RWPE2 (cell line): ENCODE data around the gene PPP1R1B.

Experiments
- ATAC-seq: fragments of 200-7000 bp; cut with Tn5 transposase; 3 replicates; pipeline ENCODE4 v1.9.1; 2021; ENCODE audit warnings: low read depth
- DNase-seq: peaks from one replicate; pipeline ENCODE4 v3.0.0-alpha.2; 2020; ENCODE audit warnings: low spot score
- H3K27ac ChIP-seq: fragments of 450-650 bp; 2 replicates; pipeline ENCODE4 v1.5.1; 2017; ENCODE audit warnings: mild to moderate bottlenecking; ENCODE audit not compliant: poor library complexity, severe bottlenecking
- H3K27me3 ChIP-seq: fragments of 250-450 bp; sonication (Bioruptor Pico); 2 replicates; pipeline ENCODE4 v1.5.1; 2021; ENCODE audit warnings: mild to moderate bottlenecking, moderate library complexity; ENCODE audit not compliant: insufficient read depth, poor library complexity, severe bottlenecking
- H3K36me3 ChIP-seq: fragments of 250-450 bp; sonication (Bioruptor Pico); 2 replicates; pipeline ENCODE4 v1.5.1; 2020; ENCODE audit warnings: low read depth, mild to moderate bottlenecking, moderate library complexity
- H3K4me1 ChIP-seq: fragments of 250-450 bp; sonication (Bioruptor Pico); 2 replicates; pipeline ENCODE4 v1.5.1; 2021; ENCODE audit warnings: mild to moderate bottlenecking, moderate library complexity; ENCODE audit not compliant: insufficient read depth, poor library complexity, severe bottlenecking
- H3K4me3 ChIP-seq: fragments of 250-450 bp; sonication (Bioruptor Pico); 2 replicates; pipeline ENCODE4 v1.5.1; 2021; ENCODE audit warnings: mild to moderate bottlenecking, moderate library complexity; ENCODE audit not compliant: severe bottlenecking
- H3K9me3 ChIP-seq: fragments of 250-450 bp; sonication (Bioruptor Pico); 2 replicates; pipeline ENCODE4 v1.5.1; 2021; ENCODE audit warnings: mild to moderate bottlenecking, moderate library complexity; ENCODE audit not compliant: severe bottlenecking
- CTCF ChIP-seq: fragments of 450-650 bp; IDR thresholded peaks from one replicate; pipeline ENCODE4 v1.5.1; 2017; ENCODE audit warnings: mild to moderate bottlenecking, moderate library complexity; ENCODE audit not compliant: poor library complexity, severe bottlenecking

PPP1R1B gene

GRCh38 chr17:39675390-39676082 lies 48.8 kb downstream of the PPP1R1B start:
- Histone ChIP-seq H3K27me3 (no peaks in the 10 kb centered on the region), H3K36me3 (no peaks in the 10 kb centered on the region), H3K27ac (no peak overlapping the region), H3K9me3 (no peaks in the 10 kb centered on the region), H3K4me1 (no peaks in the 10 kb centered on the region), H3K4me3 (no peak overlapping the region)
- TF ChIP-seq CTCF = no peak
- DNase-seq (no peak), ATAC-seq (no peak)

GRCh38 chr17:39676198-39676819 lies 49.6 kb downstream of the PPP1R1B start:
- no peaks in the 10 kb centered on the region for H3K4me1 ChIP-seq
- no peak overlapping the region for H3K4me3 ChIP-seq

GRCh38 chr17:39677072-39677471 lies 50.3 kb downstream of the PPP1R1B start:
- DNase-seq (no peak), ATAC-seq (no peak)
- TF ChIP-seq CTCF = no peak
- Histone ChIP-seq H3K27ac (no peak overlapping the region), H3K4me1 (no peaks in the 10 kb centered on the region), H3K27me3 (no peaks in the 10 kb centered on the region), H3K4me3 (no peak overlapping the region), H3K36me3 (no peaks in the 10 kb centered on the region), H3K9me3 (no peaks in the 10 kb centered on the region)

More at GRCh38 chr17:39676198-39676819, 49.6 kb downstream of the PPP1R1B start:
- ATAC-seq (no peak), DNase-seq (no peak)
- no peaks in the 10 kb centered on the region for H3K27me3 ChIP-seq
- H3K27ac ChIP-seq = no peak overlapping the region
- no peak for TF ChIP-seq CTCF
- no peaks in the 10 kb centered on the region for H3K9me3 ChIP-seq
- no peaks in the 10 kb centered on the region for H3K36me3 ChIP-seq

- Histone ChIP-seq H3K4me3 (no peak overlapping the region), H3K9me3 (no peaks in the 10 kb centered on the region), H3K36me3 (no peaks in the 10 kb centered on the region), H3K4me1 (no peaks in the 10 kb centered on the region), H3K27me3 (no peaks in the 10 kb centered on the region), H3K27ac (no peak overlapping the region)
- no peak for ATAC-seq
- DNase-seq = no peak
- TF ChIP-seq CTCF = no peak
Measured at GRCh38 chr17:39677542-39678339, 51.0 kb downstream of the PPP1R1B start.
